Islet precursor cell (in vitro differentiated cells): ENCODE data around the gene ZNF438.
"Not testable (repeated sequence)": the region's sequence is repeated elsewhere in the genome, so short reads cannot be mapped to it uniquely, and the experiment has no call there.

Experiments used
- DNase-seq: peaks from one replicate; pipeline ENCODE4 v3.0.0-alpha.2; 2018

Gene ZNF438

DNA sequence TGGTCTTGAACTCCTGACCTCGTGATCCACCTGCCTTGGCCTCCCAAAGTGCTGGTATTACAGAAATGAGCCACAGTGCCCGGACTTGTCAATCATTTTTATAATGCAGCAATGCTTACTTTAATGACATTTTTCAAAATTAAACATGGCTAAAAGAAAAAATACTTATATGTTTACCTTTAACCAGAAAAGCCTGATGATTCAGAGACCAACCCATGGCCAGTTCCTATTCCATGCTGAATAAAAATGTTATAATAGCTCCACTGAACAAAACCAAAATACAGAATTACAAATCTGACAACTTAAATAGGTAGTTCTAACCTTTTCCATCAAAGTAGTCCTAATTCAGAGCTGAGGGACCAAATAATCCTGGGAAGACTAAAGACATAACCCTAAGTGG lies 21.6 kb downstream of the ZNF438 start:
- DNase-seq = no peak

DNA sequence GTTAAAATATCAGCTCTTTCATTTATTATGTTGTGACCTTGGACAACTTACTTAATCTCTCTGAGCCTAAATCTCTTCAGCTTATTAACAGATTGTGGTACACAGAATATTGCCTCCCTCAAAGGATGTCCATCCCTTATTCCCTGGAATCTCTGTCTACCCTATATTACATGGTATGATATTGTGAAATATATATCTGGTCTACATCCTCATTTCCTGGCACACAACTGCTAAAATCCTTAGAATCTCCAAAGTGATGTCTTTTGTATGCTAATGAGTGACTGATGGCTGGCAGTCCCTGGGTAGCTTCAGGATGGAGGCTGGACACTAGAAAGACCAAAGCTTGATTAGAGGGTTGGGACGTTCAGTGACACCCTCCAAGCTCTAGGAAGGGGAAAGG lies 25.8 kb downstream of the ZNF438 start:
- DNase-seq = no peak

DNA sequence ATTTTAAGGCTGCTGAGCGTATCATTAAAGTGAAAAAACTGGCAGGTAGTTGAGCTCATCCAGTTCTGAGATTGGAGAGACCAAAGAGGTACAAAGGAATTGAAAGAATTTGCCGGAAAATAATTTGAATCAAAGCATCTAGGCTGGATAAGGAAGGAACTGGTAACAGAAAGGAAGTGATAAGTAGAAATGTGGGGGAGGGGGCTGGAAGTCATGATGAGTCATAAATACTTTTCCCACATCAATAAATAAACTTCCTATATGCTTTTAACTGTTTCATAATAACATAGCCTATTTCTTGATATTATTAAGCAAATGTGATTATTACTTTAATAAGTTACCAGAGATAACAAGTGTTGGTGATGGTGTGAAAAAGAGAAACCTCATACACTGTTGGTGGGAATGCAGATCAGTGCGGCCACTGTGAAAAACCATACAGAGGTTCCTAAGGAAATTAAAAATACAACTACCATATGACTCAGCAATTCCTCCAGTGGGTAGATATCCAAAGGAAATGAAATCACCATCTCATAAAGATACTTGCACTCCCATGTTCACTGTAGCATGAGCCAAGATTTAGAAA lies 27.0 kb downstream of the ZNF438 start:
- DNase-seq = no peak

DNA sequence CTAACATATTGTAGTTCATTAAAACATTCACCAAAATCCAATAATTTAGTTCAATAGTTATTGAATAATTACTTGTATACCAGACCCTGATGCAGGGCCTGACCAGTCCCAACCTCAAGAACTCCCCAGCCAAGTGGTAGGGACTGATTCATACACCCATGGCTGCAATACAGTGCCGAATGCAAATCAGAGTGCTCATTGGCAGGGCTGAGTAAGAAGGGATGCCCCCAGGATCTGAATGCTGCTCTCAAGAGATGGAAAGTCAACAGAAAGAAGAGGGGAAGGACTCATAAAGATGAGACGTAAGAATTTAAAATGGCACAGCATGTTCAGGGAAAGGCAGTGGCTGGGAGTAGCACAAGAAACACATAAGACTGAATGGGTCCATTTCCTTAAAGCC lies 29.9 kb downstream of the ZNF438 start:
- DNase-seq = no peak

DNA sequence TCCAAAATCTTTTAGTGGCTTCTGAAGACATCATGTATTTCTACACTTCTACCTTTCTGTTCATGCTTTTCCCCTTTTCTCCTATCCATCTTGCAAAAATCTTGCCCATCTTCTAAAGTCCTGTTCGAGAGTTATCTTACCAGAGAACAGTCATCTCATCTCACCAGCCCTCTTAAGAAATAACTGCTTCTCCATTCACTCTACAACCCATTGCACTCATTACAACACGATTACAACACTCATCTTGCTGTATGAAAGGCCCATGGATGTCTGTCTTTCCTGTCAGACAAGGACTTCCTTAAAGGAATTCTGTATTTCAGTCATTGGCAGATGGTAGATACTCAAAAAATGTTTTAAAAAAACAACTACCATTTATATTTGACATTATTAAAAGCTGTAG lies 30.8 kb downstream of the ZNF438 start:
- no peak for DNase-seq

DNA sequence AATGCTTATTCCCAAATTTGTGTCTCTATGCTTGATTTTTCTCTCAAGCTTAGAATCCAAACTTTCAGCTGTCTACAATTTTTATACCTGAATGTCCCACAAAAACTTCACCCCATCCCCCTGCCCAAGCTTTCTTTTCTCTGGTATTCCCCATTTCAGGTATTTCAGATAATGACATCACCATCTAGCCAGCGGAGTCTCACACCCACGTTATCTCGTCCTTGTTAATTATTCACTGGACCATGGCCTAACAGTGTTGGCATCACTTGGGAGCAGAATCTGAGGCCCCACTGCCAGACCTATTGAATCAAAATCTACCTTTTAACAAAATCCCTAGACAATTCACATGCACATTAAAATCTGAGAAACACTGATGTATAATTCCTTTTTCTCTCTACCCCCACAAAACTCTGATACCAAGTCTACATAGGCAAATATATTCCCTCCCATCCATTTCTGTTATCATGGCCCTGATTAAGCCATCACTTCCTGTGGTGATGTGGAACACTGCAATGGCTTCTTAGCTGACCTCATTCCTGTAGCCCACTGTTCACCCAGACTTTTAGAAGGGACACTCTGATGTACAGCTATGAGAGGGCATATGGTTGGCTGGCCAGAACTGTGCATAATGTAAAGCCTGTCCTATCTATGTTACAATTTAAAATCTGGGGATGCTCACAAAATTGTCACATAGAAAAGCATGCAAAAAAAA lies 31.4 kb downstream of the ZNF438 start:
- no peak for DNase-seq

DNA sequence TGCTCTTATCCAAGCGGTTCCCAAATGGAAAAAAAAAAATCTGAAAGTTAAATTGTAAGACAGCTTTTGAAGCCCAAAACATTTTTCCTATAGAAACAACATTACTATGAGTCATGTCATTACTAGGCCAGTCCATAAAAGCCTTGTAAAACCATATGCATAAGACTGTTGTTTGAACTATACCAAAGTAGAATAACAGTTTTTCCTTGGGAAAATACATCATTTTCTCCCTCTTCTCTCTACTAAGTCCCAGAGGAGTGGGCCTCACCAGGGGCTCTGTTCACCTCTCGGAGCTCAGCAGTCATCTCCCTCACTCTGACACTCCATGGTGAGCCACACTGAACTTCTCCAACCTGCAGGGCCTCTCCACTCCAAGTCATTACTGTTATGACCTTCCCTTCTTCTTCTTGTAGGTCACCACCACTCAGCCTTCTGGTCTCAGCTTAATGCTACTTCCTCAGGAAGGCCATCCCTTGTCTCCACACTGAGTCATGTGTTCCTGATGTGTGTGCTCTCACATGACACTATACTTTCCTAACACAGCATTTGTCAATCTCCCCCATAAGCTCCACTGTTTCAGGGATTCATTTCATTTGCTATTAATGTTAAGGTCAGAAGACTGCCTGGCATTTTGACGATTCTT lies 32.5 kb downstream of the ZNF438 start:
- no peak for DNase-seq

DNA sequence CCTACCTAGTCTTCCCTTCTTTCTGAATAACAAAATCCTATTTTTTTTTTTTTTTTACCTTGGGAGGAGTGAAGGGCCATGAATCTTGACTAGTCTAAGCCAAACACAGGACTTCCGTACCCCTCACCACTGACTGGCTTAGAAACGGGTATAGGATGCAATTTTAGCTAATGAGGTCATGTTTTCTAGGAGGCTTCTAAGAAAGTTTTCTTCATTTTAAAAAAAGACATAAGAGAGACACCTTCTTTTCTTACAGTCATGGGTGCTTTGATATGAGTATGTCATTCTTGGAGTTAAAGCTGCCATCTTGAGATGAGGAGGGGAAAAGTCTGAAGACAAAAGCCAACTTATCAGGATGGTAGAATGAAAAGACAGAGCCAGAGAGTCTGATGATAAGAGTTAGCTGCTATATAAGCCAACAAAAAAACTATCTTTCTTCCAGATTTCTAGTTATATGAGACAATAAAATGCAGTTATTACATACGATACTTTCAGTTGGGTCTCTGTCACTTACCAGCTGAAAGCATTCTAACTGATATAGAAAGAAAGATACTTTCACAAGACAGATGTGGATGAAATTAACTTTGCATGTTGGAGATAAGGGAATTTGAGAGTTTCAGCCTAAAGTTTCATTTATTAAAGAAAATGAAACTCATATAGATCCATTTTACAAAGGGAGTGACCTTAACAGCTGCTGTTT lies 34.0 kb downstream of the ZNF438 start:
- DNase-seq = no peak

DNA sequence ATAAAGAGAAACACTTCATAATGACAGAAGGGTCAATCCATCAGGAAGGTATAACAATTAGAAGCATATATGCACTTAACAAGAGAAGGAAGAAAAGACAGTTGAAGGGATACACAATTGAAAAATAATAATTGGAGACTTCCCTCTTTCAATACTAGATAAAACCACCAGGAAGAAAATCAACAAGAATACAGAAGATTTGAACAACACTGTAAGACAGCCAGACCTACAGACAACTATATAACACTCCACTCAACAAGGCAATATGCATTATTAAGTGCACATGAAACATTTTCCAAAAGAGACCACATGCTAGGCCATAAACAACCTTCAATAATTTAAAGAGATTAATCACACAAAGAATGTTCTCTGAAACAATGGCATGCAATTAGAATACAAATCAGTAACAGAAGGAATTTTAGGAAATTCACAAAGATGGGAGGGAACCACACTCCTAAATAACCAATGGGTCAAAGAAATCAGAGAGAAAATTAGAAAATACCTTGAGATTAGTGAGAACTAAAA lies 35.1 kb downstream of the ZNF438 start:
- no peak for DNase-seq

DNA sequence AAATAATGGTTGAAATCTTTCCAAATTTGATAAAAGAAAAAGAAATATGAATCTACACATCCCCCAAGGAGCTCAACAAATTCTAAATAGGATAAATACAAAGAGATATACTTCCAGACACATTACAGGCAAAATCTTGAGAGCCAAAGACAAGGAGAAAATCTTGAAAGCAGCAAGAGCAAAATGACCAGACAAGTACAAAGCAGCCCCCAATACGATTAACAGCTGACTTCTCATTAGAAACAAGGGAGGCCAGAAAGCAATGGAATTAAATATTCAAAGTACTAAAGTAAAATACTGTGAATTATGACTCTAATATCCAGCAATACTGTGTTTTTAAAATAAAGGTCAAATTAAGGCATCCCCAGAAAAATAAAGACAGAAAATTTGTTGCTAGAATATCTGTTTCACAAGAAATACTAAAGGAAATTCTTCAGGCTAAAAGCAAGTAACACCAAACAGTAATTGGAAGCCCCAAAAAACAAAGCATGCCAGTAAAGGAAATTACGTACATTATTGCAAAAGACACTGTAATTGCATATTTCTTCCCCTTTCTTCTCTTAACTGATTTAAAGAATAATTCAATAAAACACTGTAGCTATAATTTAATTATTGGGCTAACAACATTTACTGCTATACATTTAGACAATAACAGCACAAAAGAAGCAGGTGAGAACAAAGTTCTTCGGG lies 36.4 kb downstream of the ZNF438 start:
- no peak for DNase-seq

DNA sequence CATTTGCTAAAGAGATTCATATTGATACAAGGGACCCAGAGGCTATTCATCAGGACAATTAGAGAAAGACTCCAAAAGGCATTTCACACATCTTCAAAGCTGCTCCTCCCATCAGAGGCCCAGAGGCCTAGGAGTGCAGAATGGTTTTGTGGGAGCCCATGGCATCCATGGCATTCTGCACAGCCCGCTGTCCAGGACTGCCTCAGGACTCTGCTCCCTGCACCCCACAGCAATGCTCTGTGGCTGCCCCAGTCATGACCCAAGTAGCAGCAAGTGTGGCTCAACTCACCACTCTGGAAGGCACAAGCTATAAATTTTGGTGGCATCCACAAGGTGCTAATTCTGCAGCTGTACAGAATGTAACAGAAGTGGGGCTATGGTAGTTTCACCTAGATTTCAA lies 38.5 kb downstream of the ZNF438 start:
- no peak for DNase-seq

DNA sequence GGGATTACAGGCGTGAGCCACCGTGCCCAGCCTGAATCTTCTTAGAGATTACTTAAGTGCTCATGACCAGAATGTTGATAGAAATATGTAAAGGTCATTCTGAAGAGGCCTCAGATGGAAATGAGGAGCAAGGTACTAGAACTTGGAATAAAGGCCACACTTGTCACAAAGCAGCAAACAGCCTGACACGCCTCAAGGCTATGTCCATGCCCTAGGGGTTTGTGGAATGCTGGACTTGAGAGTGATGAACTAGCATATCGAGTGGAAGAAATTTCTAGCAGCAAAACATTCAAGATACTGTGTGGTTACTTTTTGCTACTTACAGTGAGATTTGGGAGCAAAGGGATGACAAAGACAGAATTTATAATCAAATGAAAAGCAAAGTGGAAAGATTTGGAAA lies 39.0 kb downstream of the ZNF438 start:
- no peak for DNase-seq

DNA sequence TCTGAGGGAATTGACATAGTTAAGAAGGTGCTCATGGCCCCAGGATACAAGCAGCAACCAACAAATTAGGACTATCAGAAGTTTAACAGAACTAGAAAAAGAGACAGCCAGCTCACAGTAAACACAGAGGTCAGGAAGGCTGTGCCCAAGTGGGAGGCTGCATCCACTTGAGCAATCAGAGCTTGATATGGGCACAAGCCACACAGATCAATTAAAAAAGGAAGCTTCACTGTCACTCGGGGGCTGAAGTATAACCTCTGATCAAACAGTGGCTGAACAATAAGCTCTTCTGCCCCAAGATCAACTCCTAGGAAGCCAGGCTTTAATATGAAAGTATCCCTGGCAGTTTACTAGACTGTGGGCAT lies 40.0 kb downstream of the ZNF438 start:
- DNase-seq = no peak

DNA sequence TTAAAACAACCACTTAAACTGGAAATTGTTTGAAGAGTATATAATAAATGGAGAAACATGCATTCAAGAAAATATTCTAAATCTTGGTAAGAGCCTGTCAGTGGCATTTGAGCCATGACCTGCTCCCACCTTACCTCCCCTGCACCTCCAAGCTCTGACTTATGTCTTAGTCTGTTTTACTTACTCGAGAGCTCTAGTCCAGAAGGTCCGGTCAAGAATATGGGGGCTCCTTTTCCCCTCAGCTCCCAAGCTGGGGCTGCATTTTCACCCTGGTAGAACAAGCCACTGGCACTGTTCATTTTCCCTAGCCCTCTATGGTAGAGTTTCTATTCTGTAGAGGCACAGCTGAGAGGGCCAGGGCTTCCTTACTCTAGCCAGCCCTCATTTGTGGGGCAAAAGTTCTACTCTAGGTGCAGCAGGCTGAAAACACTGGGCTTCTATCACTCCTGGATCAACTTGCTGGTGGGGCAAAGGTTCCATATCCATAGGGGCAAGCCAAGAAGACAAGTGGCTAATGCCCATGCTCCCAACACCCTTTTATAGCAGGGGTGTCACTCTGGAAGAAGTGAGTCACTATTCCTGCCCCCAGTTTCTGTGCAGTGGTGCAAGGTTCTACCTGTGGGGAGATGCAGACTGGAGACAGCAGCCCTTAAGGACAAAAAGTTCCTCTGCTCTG lies 40.6 kb downstream of the ZNF438 start:
- no peak for DNase-seq

DNA sequence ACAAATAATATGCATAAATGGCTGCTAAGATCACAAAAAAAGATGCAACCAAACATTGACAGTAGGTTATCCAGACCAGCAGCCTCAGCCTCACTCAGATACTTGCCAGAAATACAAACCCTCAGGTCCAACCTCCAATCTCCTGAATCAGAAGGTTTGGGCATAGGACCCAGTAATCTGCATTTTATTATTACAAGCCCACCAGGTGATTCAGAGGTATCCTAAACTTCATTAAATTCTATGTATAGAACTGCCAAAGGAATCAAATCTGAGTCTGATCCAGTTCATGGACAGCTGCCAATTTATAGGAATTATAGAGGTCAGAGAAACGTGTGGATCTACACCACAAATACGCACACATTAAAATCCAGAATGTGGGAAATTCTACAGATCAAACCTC lies 41.3 kb downstream of the ZNF438 start:
- no peak for DNase-seq

DNA sequence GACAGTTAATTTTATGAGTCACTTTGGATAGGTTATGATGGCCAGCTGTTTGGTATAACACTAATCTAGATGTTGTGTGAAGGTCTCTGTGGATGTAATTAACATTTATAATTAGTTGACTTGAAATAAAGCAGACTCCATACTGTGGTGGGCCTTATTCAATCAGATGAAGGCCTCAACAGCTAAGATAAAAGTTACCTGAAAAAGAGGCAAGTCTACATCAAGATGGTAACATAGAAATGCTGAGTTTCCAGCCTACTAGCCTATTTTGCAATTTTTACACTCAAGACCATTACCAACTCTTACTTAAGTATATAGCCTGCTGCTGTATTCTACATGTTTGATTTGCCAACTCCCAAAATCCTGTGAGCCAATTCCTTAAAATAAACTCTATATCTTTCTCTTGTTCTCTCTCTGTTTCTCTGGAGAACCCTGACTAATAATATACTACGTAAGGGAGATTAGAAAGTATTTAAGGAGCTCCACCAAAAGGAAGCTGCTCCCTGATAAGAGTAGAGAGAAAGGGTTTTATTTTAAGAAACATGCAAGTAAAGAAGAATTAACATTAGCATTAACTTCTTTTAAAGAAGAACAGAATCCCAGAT lies 42.7 kb downstream of the ZNF438 start:
- DNase-seq = no peak

DNA sequence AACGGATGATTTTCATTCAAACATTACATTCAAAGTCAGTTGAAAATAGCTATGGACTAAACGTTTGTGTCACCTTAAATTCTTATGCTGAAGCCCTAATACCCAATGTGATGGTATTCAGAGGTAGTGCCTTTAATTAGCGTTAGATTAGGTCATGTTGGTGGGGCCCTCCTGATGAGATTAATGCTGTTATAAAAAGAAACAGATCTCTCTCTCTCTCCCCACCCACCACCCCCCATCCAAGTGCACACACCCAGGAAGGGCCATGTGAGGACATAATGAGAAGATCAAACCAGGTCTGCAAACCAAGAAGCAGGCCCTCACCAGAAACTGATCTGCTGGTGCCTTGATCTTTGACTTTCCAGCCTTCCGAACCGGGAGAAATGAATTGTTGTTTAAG lies 44.2 kb downstream of the ZNF438 start:
- no peak for DNase-seq

DNA sequence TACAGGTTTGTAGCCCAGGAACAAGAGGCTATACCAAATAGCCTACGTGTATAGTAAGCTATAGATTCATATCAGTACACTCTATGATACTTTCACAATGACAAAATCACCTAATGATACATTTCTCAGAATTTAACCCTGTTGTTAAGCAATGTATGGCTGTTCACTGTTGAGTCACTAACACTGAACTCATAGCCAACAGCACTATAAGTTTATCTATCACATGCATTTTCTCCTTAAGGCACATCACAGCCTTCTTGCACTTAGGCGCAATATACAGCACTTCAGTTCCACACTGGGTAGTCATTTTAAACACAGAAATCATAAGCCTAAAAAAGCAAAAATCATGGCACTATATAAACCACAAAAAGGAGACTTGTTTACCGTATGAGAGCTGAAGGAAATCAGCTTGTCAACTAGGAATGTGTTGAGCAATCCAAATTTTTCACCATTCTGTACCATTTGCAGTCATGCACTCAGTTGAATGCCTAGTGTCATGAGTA lies 45.6 kb downstream of the ZNF438 start:
- DNase-seq = no peak

DNA sequence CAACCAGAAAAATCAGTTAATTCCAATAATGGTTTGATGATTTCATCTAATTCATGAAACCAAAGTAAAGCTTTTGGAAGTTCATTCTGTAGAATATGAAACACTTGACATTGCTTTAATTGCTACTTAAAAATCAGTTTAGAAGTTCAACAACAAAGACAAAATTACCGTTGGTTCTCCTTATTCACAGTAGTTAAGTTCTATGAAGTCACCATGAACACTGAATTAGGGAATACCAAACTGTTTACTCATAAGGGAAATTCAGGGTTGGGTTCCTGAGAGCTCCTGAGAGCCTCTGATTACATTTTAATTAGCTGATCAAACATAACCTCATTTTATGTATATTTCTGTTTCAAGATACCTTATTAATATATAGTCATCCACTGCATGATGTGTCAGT lies 46.2 kb downstream of the ZNF438 start:
- no peak for DNase-seq

DNA sequence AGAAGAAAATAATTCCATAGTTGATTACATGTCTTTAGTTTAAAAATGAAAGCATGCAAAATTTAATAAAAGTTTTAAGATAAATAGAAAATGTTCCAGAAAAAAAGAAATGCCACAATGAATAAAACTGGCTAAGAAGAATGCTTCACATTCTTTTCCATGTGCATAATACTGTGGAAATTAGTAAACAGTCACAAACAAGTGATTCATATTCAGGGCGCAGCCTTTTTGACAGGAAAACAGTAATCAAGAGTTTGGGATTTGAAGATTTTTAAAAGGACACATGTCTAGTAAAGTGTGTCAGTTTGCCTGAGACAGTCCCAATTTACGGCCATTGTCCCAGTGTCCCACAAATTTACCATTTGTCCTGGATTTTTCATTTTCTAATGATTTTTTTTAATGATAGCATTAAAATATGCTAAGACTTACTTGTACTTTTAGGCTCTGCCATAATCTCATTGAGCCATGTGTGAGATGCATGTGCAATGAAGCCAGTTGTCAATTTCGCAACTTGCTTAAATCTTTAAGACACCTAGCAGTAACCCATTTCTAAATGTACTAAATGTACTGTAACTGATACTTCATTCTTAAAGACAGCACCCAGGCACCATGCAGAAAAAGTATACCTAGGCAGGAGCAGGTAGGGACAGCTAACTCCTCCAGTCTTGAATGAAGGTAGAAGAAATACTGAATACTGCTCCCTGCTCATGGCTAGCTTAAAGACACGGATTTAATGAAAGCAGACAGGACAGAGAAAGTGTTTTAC lies 46.9 kb downstream of the ZNF438 start:
- no peak for DNase-seq

DNA sequence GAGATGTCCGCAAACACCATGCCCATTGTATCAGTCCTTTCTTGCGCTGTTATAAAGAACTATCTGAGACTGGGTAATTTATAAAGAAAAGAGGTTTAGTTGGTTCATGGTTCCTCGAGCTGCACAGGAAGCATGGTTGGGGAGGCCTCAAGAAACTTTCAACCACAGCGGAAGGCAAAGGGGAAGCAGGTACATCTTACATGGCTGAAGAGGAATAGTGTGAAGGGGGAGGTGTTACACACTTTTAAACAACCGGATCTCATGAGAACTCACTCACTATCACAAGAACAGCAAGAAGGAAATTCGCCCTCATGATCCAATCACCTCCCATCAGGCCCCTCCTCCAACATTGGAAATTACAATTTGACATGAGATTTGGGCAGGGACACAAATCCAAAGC lies 48.5 kb downstream of the ZNF438 start:
- not testable (repeated sequence) for DNase-seq
